GM23338 (cell line): ENCODE measurements around the gene BPNT1. TPM values are rescaled to one million over a fixed set of nuclear protein-coding genes. Genes with fewer than 3 reads are reported as not detected.

Experiments used
- ATAC-seq: fragments of 200-7000 bp; cut with Tn5 transposase; 3 replicates; pipeline ENCODE4 v1.9.1; 2020
- DNase-seq: peaks from one replicate; pipeline ENCODE4 v3.0.0-alpha.2; 2015; ENCODE audit warnings: low spot score
- H2AFZ ChIP-seq: fragments of 200-600 bp; sonication (generic); 2 replicates; pipeline ENCODE4 v1.8.0; 2016; ENCODE audit warnings: antibody characterized with exemption, mild to moderate bottlenecking, moderate library complexity
- H3F3A ChIP-seq: fragments of 200-600 bp; sonication (generic); replicated peaks from 2 replicates; pipeline ENCODE4 v1.8.0; 2017; ENCODE audit warnings: antibody characterized with exemption, mixed run types, low read depth
- H3K27ac ChIP-seq: fragments of 200-600 bp; sonication (generic); 2 replicates; pipeline ENCODE4 v1.6.1; 2016; ENCODE audit warnings: low read depth
- H3K27me3 ChIP-seq: fragments of 200-600 bp; sonication (generic); 2 replicates; pipeline ENCODE4 v1.8.0; 2016; ENCODE audit warnings: mild to moderate bottlenecking, mixed run types, moderate library complexity; ENCODE audit not compliant: insufficient read depth
- H3K36me3 ChIP-seq: fragments of 200-600 bp; sonication (generic); 2 replicates; pipeline ENCODE4 v1.8.0; 2016; ENCODE audit warnings: mild to moderate bottlenecking; ENCODE audit not compliant: insufficient read depth
- H3K4me1 ChIP-seq: fragments of 200-600 bp; sonication (generic); 2 replicates; pipeline ENCODE4 v1.8.0; 2016; ENCODE audit warnings: mild to moderate bottlenecking, moderate library complexity; ENCODE audit not compliant: insufficient read depth
- H3K4me2 ChIP-seq: fragments of 200-600 bp; sonication (generic); 2 replicates; pipeline ENCODE4 v1.7.1; 2017; ENCODE audit warnings: mixed run types
- H3K4me3 ChIP-seq: fragments of 200-600 bp; sonication (generic); 2 replicates; pipeline ENCODE4 v1.6.1; 2016; ENCODE audit warnings: mixed run types
- H3K79me2 ChIP-seq: fragments of 200-600 bp; sonication (generic); replicated peaks from 2 replicates; pipeline ENCODE4 v1.8.0; 2017; ENCODE audit warnings: mild to moderate bottlenecking; ENCODE audit not compliant: insufficient read depth
- H3K9me2 ChIP-seq: fragments of 200-600 bp; sonication (generic); 2 replicates; pipeline ENCODE4 v1.8.0; 2017; ENCODE audit not compliant: insufficient read depth
- H4K20me1 ChIP-seq: fragments of 200-600 bp; sonication (generic); replicated peaks from 2 replicates; pipeline ENCODE4 v1.8.0; 2017; ENCODE audit warnings: mild to moderate bottlenecking; ENCODE audit not compliant: insufficient read depth
- H3K27ac Mint-ChIP-seq: 2 replicates; pipeline ENCODE4 v1.8.0; 2020; ENCODE audit warnings: inconsistent platforms, mild to moderate bottlenecking, moderate library complexity, mixed read lengths
- H3K27me3 Mint-ChIP-seq: 3 replicates; pipeline ENCODE4 v1.8.0; 2022; ENCODE audit warnings: low read depth, mild to moderate bottlenecking, moderate library complexity, mixed read lengths, inconsistent platforms; ENCODE audit not compliant: insufficient read depth, poor library complexity
- H3K36me3 Mint-ChIP-seq: 3 replicates; pipeline ENCODE4 v1.8.0; 2021; ENCODE audit warnings: low read depth, mild to moderate bottlenecking, inconsistent platforms, moderate library complexity, mixed read lengths
- H3K4me1 Mint-ChIP-seq: 3 replicates; pipeline ENCODE4 v1.8.0; 2020; ENCODE audit warnings: mild to moderate bottlenecking, inconsistent platforms, mixed read lengths
- H3K4me3 Mint-ChIP-seq: 3 replicates; pipeline ENCODE4 v1.8.0; 2021; ENCODE audit warnings: moderate library complexity, mild to moderate bottlenecking, inconsistent platforms, mixed read lengths
- H3K9me3 Mint-ChIP-seq: 3 replicates; pipeline ENCODE4 v1.8.0; 2020; ENCODE audit warnings: moderate library complexity, mild to moderate bottlenecking, inconsistent platforms, mixed read lengths
- CREB1 ChIP-seq: fragments of 250-450 bp; sonication (Bioruptor Pico); IDR thresholded peaks from 2 replicates; pipeline ENCODE4 v1.5.0; 2020; ENCODE audit warnings: low read depth, mild to moderate bottlenecking, moderate library complexity
- ZNF462 ChIP-seq: fragments of 250-450 bp; sonication (Bioruptor Pico); IDR thresholded peaks from 2 replicates; pipeline ENCODE4 v1.5.0; 2020; ENCODE audit warnings: mild to moderate bottlenecking, moderate library complexity
- polyA plus RNA-seq: library from polyadenylated mRNA; unstranded; fragments of >200 nt; fragmentation: Nextera tagmentation; extraction: Ambion mirVana; gene quantifications from 2 replicates; pipeline ENCODE4 v1.2.1, GENCODE V29; 2016
- total RNA-seq: library from RNA; depleted of rRNA; stranded (reverse); fragments of >200 nt; shearing (Covaris generic); gene quantifications from 2 replicates; pipeline ENCODE4 v1.2.3, GENCODE V29; 2014

BPNT1 gene
- total and polyA plus RNA-seq, 2 experiments from 2014 or later = 9.6 to 17.2 TPM

GRCh38 chr1:220045356-220046051, 44.1 kb downstream of the BPNT1 start:
- Histone ChIP-seq H3K27me3 (no peaks in the 10 kb centered on the region), H3K4me1 (0 out of 2 replicates have a peak, but pooled peaks cover 6% of the 10 kb centered on the region), H3K4me3 (peak overlapping the region; percentile 100), H3K79me2 (peaks cover 55% of the 10 kb centered on the region), H3F3A (0 out of 2 replicates have a peak, but pooled peaks cover 5% of the 10 kb centered on the region), H2AFZ (peak overlapping the region; percentile 86), H3K36me3 (no peaks in the 10 kb centered on the region), H3K27ac (peak overlapping the region; percentile 78), H3K9me2 (no peaks in the 10 kb centered on the region), H4K20me1 (no peaks in the 10 kb centered on the region; the same call in 1 of the 2 replicates), H3K4me2 (peak overlapping the region; percentile 97)
- no peak for TF ChIP-seq ZNF462 (CRISPR knock-in tag)
- Mint-ChIP-seq H3K27ac (peak overlapping the region; percentile 94), H3K4me1 (peaks cover 7% of the 10 kb centered on the region), H3K36me3 (peaks cover 20% of the 10 kb centered on the region), H3K27me3 (peaks cover 11% of the 10 kb centered on the region), H3K9me3 (no peaks in the 10 kb centered on the region), H3K4me3 (peak overlapping the region; percentile 98)
- no peak for DNase-seq
- ATAC-seq = no peak

GRCh38 chr1:220044678-220045355, 44.8 kb downstream of the BPNT1 start:
- Histone ChIP-seq H2AFZ (no peak overlapping the region), H3K27ac (no peak overlapping the region), H3K4me1 (0 out of 2 replicates have a peak, but pooled peaks cover 6% of the 10 kb centered on the region), H3K27me3 (no peaks in the 10 kb centered on the region), H4K20me1 (no peaks in the 10 kb centered on the region; the same call in 1 of the 2 replicates), H3K36me3 (no peaks in the 10 kb centered on the region), H3K4me3 (peak overlapping the region; percentile 100), H3K4me2 (peak overlapping the region; percentile 97), H3K79me2 (peaks cover 62% of the 10 kb centered on the region), H3F3A (0 out of 2 replicates have a peak, but pooled peaks cover 5% of the 10 kb centered on the region), H3K9me2 (no peaks in the 10 kb centered on the region)
- peak overlapping the region; percentile 98 for H3K4me3 Mint-ChIP-seq
- H3K9me3 Mint-ChIP-seq = no peaks in the 10 kb centered on the region
- H3K27ac Mint-ChIP-seq = no peak overlapping the region
- H3K27me3 Mint-ChIP-seq = peaks cover 11% of the 10 kb centered on the region
- no peak for TF ChIP-seq CREB1 (CRISPR knock-in tag)
- DNase-seq = no peak
- peaks cover 20% of the 10 kb centered on the region for H3K36me3 Mint-ChIP-seq
- H3K4me1 Mint-ChIP-seq = peaks cover 7% of the 10 kb centered on the region
- no peak for ATAC-seq
